LNCaP clone FGC (cell line): ENCODE results near the gene PARM1.

Experiments
- DNase-seq: peaks from one replicate; pipeline ENCODE4 v3.0.0-alpha.2; 2011; ENCODE audit warnings: low read depth
- H3K4me3 ChIP-seq: 2 replicates; pipeline ENCODE4 v1.5.1; 2011; ENCODE audit warnings: mild to moderate bottlenecking, low read depth, low read length, control low read depth
- CTCF ChIP-seq: IDR thresholded peaks from 2 replicates; pipeline ENCODE4 v1.5.1; 2012; ENCODE audit warnings: mild to moderate bottlenecking; ENCODE audit not compliant: control insufficient read depth, insufficient read depth; ENCODE audit errors: extremely low read depth

The PARM1 gene

GRCh38 chr4:74897386-74897785, 35.5 kb upstream of the PARM1 start:
- H3K4me3 ChIP-seq, result no peak overlapping the region
- no peak for DNase-seq
- TF ChIP-seq CTCF, result no peak

GRCh38 chr4:74900862-74901261, 32.1 kb upstream of the PARM1 start:
- TF ChIP-seq CTCF, result no peak
- H3K4me3 ChIP-seq, result no peak overlapping the region
- no peak for DNase-seq

GRCh38 chr4:74904509-74905065, 28.3 kb upstream of the PARM1 start:
- DNase-seq, result no peak
- no peak for TF ChIP-seq CTCF
- no peak overlapping the region for H3K4me3 ChIP-seq

GRCh38 chr4:74906771-74907170, 26.1 kb upstream of the PARM1 start:
- DNase-seq, result no peak
- no peak overlapping the region for H3K4me3 ChIP-seq
- no peak for TF ChIP-seq CTCF

GRCh38 chr4:74919783-74920182, 13.1 kb upstream of the PARM1 start:
- DNase-seq, result no peak
- TF ChIP-seq CTCF, result no peak
- H3K4me3 ChIP-seq, result no peak overlapping the region

GRCh38 chr4:74920704-74921103, 12.2 kb upstream of the PARM1 start:
- TF ChIP-seq CTCF, result no peak
- H3K4me3 ChIP-seq, result no peak overlapping the region
- no peak for DNase-seq

- H3K4me3 ChIP-seq, result no peak overlapping the region
- DNase-seq, result no peak
- no peak for TF ChIP-seq CTCF
These were observed 11.4 kb upstream of the PARM1 start for GRCh38 chr4:74921490-74921889.
